Breast epithelium (tissue), 4 donors: ENCODE results near the gene TCN2. TPM values are rescaled to one million over a fixed set of nuclear protein-coding genes. Genes with fewer than 3 reads are reported as not detected.

Experiments
- DNase-seq, 2 donors: peaks; one replicate each; pipeline ENCODE4 v3.0.0-alpha.2; 2019; ENCODE audit warnings: low spot score in 2 of 2
- H3K27ac ChIP-seq, 2 donors: fragments of 200-600 bp; sonication (generic) in 1 of 2; one replicate each; pipeline ENCODE4 v1.5.1; 2016 to 2019; ENCODE audit warnings: mild to moderate bottlenecking in 1 of 2
- H3K27me3 ChIP-seq, 2 donors: fragments of 200-600 bp; sonication (generic) in 1 of 2; one replicate each; pipeline versions ENCODE4 v1.5.1 to v1.6.0; 2017 to 2019; ENCODE audit warnings: control low read depth in 1 of 2, mild to moderate bottlenecking in 1 of 2
- H3K36me3 ChIP-seq: fragments of 200-600 bp; one replicate; pipeline ENCODE4 v1.5.1; 2019
- H3K4me1 ChIP-seq, 2 donors: fragments of 200-600 bp; sonication (generic); one replicate each; pipeline ENCODE4 v1.5.1; 2016 to 2019; ENCODE audit warnings: control low read depth in 1 of 2
- H3K4me3 ChIP-seq, 3 donors: fragments of 200-600 bp; sonication (generic); 1 replicate in 2 of 3; 2 replicates in 1 of 3; pipeline ENCODE4 v1.5.1; 2016 to 2019; ENCODE audit warnings: mild to moderate bottlenecking in 3 of 3, moderate library complexity in 2 of 3
- H3K9me3 ChIP-seq, 2 donors: fragments of 200-600 bp; sonication (generic) in 1 of 2; one replicate each; pipeline ENCODE4 v1.5.1; 2016 to 2019; ENCODE audit warnings: control low read depth in 1 of 2
- CTCF ChIP-seq, 3 donors: fragments of 450-650 bp; IDR thresholded peaks; one replicate each; pipeline ENCODE4 v1.5.1; 2016 to 2017; ENCODE audit warnings: antibody characterized with exemption in 3 of 3, mild to moderate bottlenecking in 3 of 3, moderate library complexity in 3 of 3
- POLR2A ChIP-seq: fragments of 450-650 bp; IDR thresholded peaks from one replicate; pipeline ENCODE4 v1.6.1; 2016; ENCODE audit warnings: antibody characterized with exemption, mild to moderate bottlenecking, moderate library complexity
- POLR2AphosphoS5 ChIP-seq, 3 donors: sonication (generic); formaldehyde crosslinking; IDR thresholded peaks; one replicate each; pipeline ENCODE4 v1.6.1; 2017; ENCODE audit warnings: antibody characterized with exemption in 3 of 3
- intact Hi-C: fragments of 100-400 bp; cut with DNase I; formaldehyde crosslinking; loops from one replicate; pipeline ENCODE4 v1.15.1; 2023; ENCODE audit warnings: low total_unique reads
- total RNA-seq, 3 donors: library from RNA; depleted of rRNA; stranded (reverse); fragments of >200 nt; gene quantifications; one replicate each; pipeline ENCODE4 v1.1.0, GENCODE V29; 2016

The TCN2 gene
- total RNA-seq, 3 donors from 2014 or later = 32.4 to 69.8 (median 36.7) TPM

DNA sequence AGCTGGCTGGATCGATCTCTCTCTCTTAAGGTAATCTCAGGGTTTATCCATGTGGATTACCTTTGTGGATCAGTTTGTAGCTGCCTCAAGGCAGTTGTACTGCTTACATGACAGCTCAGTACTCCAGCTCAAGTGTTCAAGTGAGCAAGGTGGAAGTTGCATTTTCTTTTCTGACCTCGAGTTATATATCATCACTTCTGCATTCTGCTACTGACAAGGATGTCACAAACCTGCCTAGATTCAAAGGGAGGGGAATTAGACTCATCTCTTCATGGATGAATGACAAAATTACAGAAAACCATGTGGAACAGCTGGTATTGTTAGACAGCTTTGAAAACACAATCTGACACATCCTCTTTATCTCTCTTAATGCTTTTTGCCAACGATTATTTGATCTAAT, 6.1 kb upstream of the TCN2 start:
- DNase-seq = no peak
- no peak for TF ChIP-seq POLR2AphosphoS5 (IDR thresholded peaks at IDR 0.05)
- TF ChIP-seq POLR2A = no peak
- TF ChIP-seq CTCF (IDR thresholded peaks at IDR 0.05) = no peak
- Histone ChIP-seq H3K9me3 (no peaks in the 10 kb centered on the region), H3K4me1 (peaks cover 0 to 4% of the 10 kb centered on the region in 2 donors), H3K4me3 (no peak overlapping the region), H3K27me3 (no peaks in the 10 kb centered on the region), H3K27ac (no peak overlapping the region), H3K36me3 (no peaks in the 10 kb centered on the region)
- intact Hi-C loops = no loop called here

- intact Hi-C loops = no loop called here
- peaks cover 0 to 7% of the 10 kb centered on the region in 2 donors for H3K4me1 ChIP-seq
- DNase-seq = no peak
- H3K27ac ChIP-seq = no peak overlapping the region
- no peak overlapping the region for H3K4me3 ChIP-seq
- H3K9me3 ChIP-seq = no peaks in the 10 kb centered on the region
- H3K36me3 ChIP-seq = no peaks in the 10 kb centered on the region
- no peaks in the 10 kb centered on the region for H3K27me3 ChIP-seq
- TF ChIP-seq CTCF (IDR thresholded peaks at IDR 0.05) (no peak), POLR2AphosphoS5 (IDR thresholded peaks at IDR 0.05) (no peak), POLR2A (no peak)
These were observed 5.5 kb upstream of the TCN2 start for GRCh38 chr22:30601464-30601863.

GRCh38 chr22:30602049-30602448, 4.9 kb upstream of the TCN2 start:
- intact Hi-C loops = no loop called here
- no peak for DNase-seq
- no peaks in the 10 kb centered on the region for H3K36me3 ChIP-seq
- no peak overlapping the region for H3K4me3 ChIP-seq
- H3K9me3 ChIP-seq = no peaks in the 10 kb centered on the region
- H3K27ac ChIP-seq = no peak overlapping the region
- H3K27me3 ChIP-seq = no peaks in the 10 kb centered on the region
- peaks cover 0 to 7% of the 10 kb centered on the region in 2 donors for H3K4me1 ChIP-seq
- TF ChIP-seq POLR2A = no peak
- TF ChIP-seq CTCF (IDR thresholded peaks at IDR 0.05) = no peak
- no peak for TF ChIP-seq POLR2AphosphoS5 (IDR thresholded peaks at IDR 0.05)

DNA sequence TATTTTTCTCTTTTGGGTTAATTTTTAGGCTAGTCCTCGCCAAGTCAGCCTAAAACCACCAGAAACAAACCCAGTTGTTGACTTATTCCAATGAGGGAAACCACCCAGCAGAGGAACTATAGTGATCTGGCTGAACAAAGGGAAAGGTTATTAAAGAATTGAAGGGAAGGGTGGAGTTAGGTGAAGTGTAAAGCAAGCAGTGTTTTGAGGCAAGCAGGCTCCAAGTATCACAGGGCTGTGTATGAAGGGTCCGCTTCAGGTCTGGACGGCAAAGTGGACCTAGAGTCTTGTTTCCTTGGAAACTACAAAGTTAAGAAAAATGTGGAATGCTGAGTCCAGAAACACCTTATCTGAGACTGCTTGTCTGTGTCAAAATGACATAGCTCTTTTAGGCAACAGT, 3.2 kb upstream of the TCN2 start:
- TF ChIP-seq POLR2AphosphoS5 (IDR thresholded peaks at IDR 0.05) (no peak), CTCF (IDR thresholded peaks at IDR 0.05) (no peak), POLR2A (no peak)
- H3K4me3 ChIP-seq = no peak overlapping the region
- no peaks in the 10 kb centered on the region for H3K27me3 ChIP-seq
- H3K4me1 ChIP-seq = peaks cover 0 to 7% of the 10 kb centered on the region in 2 donors
- no peaks in the 10 kb centered on the region for H3K36me3 ChIP-seq
- intact Hi-C loops = no loop called here
- no peak overlapping the region for H3K27ac ChIP-seq
- no peak for DNase-seq
- H3K9me3 ChIP-seq = no peaks in the 10 kb centered on the region

DNA sequence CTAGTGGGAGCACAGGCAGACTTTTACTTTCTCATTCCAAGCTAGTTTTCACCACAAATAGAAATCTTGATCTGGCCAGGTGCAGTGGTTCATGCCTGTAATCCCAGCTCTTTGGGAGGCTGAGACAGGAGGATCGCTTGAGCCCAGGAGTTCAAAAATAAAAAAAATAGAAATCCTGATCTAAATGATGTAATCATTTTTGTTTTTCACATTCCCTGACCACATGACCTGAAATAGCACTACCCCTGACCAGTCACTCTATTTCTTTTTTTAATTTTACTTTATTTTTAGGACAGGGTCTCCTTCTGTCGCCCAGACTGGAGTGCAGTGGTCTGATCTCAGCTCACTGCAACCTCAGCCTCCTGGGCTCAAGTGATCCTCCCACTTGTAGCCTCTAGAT, 2.3 kb upstream of the TCN2 start:
- intact Hi-C loops = no loop called here
- H3K36me3 ChIP-seq = no peaks in the 10 kb centered on the region
- H3K27ac ChIP-seq = no peak overlapping the region
- TF ChIP-seq POLR2AphosphoS5 (IDR thresholded peaks at IDR 0.05) (no peak), CTCF (IDR thresholded peaks at IDR 0.05) (no peak), POLR2A (no peak)
- H3K4me1 ChIP-seq = peaks cover 0 to 7% of the 10 kb centered on the region in 2 donors
- H3K9me3 ChIP-seq = no peaks in the 10 kb centered on the region
- no peak for DNase-seq
- no peak overlapping the region for H3K4me3 ChIP-seq
- no peaks in the 10 kb centered on the region for H3K27me3 ChIP-seq
